ENCODE results near the gene CORT. TPM values are rescaled to one million over a fixed set of nuclear protein-coding genes. Genes with fewer than 3 reads are reported as not detected.

CORT gene
- total and polyA plus RNA-seq, 11 donors, result 0.19 to 0.37 TPM; not detected in 9

- Histone ChIP-seq H3K36me3 (peaks cover 0 to 32% (median 3%) of the 10 kb centered on the region in 9 donors), H3K27ac (peak overlapping the region in 1 of 12 donors; percentile 36), H3K27me3 (no peaks in the 10 kb centered on the region), H3K4me3 (no peak overlapping the region), H3K4me1 (no peaks in the 10 kb centered on the region), H3K9me3 (no peaks in the 10 kb centered on the region)
- DNase-seq (no peak), ATAC-seq (peak in 3 of 4 donors; percentile 33 to 82 (median 62))
- WGBS, 4 donors, result 54 to 61% (median 56%) methylated on average over 7 of the region's 7 CpGs
- TF ChIP-seq CTCF (IDR thresholded peaks at IDR 0.05), result no peak
- intact Hi-C loops (cut with DNase I), result loop anchor here in 1 of 10 donors (10.0 kb wide), 1 partner anchor 56 kb away; no protein-coding TSS in a partner anchor
Measured at GRCh38 chr1:10438677-10439163, 11.1 kb upstream of the CORT start.

GRCh38 chr1:10440305-10440704 lies 9.5 kb upstream of the CORT start:
- DNase-seq (no peak), ATAC-seq (no peak)
- Histone ChIP-seq H3K9me3 (no peaks in the 10 kb centered on the region), H3K4me3 (no peak overlapping the region), H3K4me1 (no peaks in the 10 kb centered on the region), H3K36me3 (peaks cover 0 to 31% (median 3%) of the 10 kb centered on the region in 9 donors), H3K27ac (no peak overlapping the region), H3K27me3 (no peaks in the 10 kb centered on the region)
- intact Hi-C loops (cut with DNase I), result no loop called here
- 92 to 98% (median 96%) methylated on average over 2 of the region's 2 CpGs for WGBS, 4 donors
- no peak for TF ChIP-seq POLR2A (IDR thresholded peaks at IDR 0.05)
- TF ChIP-seq CTCF (IDR thresholded peaks at IDR 0.05), result no peak

GRCh38 chr1:10440794-10441193 lies 9.0 kb upstream of the CORT start:
- intact Hi-C loops (cut with DNase I), result no loop called here
- no peak overlapping the region for H3K27ac ChIP-seq
- TF ChIP-seq POLR2A (IDR thresholded peaks at IDR 0.05), result no peak
- no peak for TF ChIP-seq CTCF (IDR thresholded peaks at IDR 0.05)
- H3K9me3 ChIP-seq, result no peaks in the 10 kb centered on the region
- H3K4me3 ChIP-seq, result no peak overlapping the region
- 88 to 96% (median 91%) methylated on average over 5 of the region's 5 CpGs for WGBS, 4 donors
- DNase-seq, result no peak
- no peaks in the 10 kb centered on the region for H3K27me3 ChIP-seq
- no peak for ATAC-seq
- no peaks in the 10 kb centered on the region for H3K4me1 ChIP-seq
- H3K36me3 ChIP-seq, result peaks cover 0 to 30% (median 3%) of the 10 kb centered on the region in 9 donors

- Histone ChIP-seq H3K27ac (no peak overlapping the region), H3K4me1 (no peaks in the 10 kb centered on the region), H3K27me3 (no peaks in the 10 kb centered on the region), H3K36me3 (peaks cover 0 to 30% (median 3%) of the 10 kb centered on the region in 9 donors), H3K4me3 (no peak overlapping the region), H3K9me3 (no peaks in the 10 kb centered on the region)
- WGBS, 4 donors, result 94 to 99% (median 95%) methylated on average over 6 of the region's 6 CpGs
- intact Hi-C loops (cut with DNase I), result no loop called here
- ATAC-seq (no peak), DNase-seq (no peak)
- no peak for TF ChIP-seq POLR2A (IDR thresholded peaks at IDR 0.05)
- TF ChIP-seq CTCF (IDR thresholded peaks at IDR 0.05), result no peak
Measured at GRCh38 chr1:10444248-10444647, 5.6 kb upstream of the CORT start.
